Peyer's patch (tissue), 4 donors: ENCODE measurements around the gene PARP11.

Experiments used
- CTCF ChIP-seq, 6 experiments: fragments of 450-650 bp in 4 of 6; fragments of 200-600 bp in 2 of 6; sonication (generic) in 1 of 6; IDR thresholded peaks; one replicate each; pipeline ENCODE4 v1.5.1; 2017 to 2019; ENCODE audit warnings: antibody characterized with exemption in 6 of 6, mild to moderate bottlenecking in 3 of 6, moderate library complexity in 1 of 6
- POLR2A ChIP-seq, 2 donors: fragments of 450-650 bp; IDR thresholded peaks; one replicate each; pipeline ENCODE4 v1.5.1; 2017; ENCODE audit warnings: antibody characterized with exemption in 2 of 2, mild to moderate bottlenecking in 2 of 2, moderate library complexity in 2 of 2

- no peak for TF ChIP-seq CTCF (IDR thresholded peaks at IDR 0.05)
- no peak for TF ChIP-seq POLR2A (IDR thresholded peaks at IDR 0.05)
Measured at GRCh38 chr12:3881281-3881950, 8.2 kb upstream of the PARP11 start.
